ENCODE data around the gene C4BPB.

- TF ChIP-seq POLR2AphosphoS5 (IDR thresholded peaks at IDR 0.05; ENCODE audit: low read depth, low read length), result no peak
- TF ChIP-seq SPI1 (IDR thresholded peaks at IDR 0.05; ENCODE audit: low read depth, low read length), result no peak
Measured at GRCh38 chr1:207128336-207128921, 39.8 kb downstream of the C4BPB start.

Measured in GM12891 (cell line).